GM12878 (cell line): ENCODE data around the gene CALD1. TPM values are rescaled to one million over a fixed set of nuclear protein-coding genes. Genes with fewer than 3 reads are reported as not detected.
A peak's percentile ranks its signal among the peaks of the same experiment; 100 is the strongest.

Experiments used
- CHD2 ChIP-seq: IDR thresholded peaks from 2 replicates; pipeline ENCODE4 v1.6.1; 2011; ENCODE audit warnings: low read depth, low read length, improper control_type of control experiment, borderline replicate concordance
- DPF2 ChIP-seq: fragments of 450-650 bp; IDR thresholded peaks from 2 replicates; pipeline ENCODE4 v1.6.1; 2017; ENCODE audit warnings: mild to moderate bottlenecking
- ESRRA ChIP-seq: IDR thresholded peaks from 2 replicates; pipeline ENCODE4 v1.6.1; 2012; ENCODE audit warnings: mild to moderate bottlenecking, low read length, improper control_type of control experiment
- FOXK2 ChIP-seq: fragments of 450-650 bp; IDR thresholded peaks from 2 replicates; pipeline ENCODE4 v1.6.1; 2017; ENCODE audit warnings: mild to moderate bottlenecking, moderate library complexity
- HDGF ChIP-seq: fragments of 450-650 bp; IDR thresholded peaks from 2 replicates; pipeline ENCODE4 v1.6.1; 2016; ENCODE audit warnings: antibody characterized with exemption
- MTA3 ChIP-seq: IDR thresholded peaks from 2 replicates; pipeline ENCODE4 v1.6.1; 2012; ENCODE audit warnings: low read length, inconsistent platforms, borderline replicate concordance
- PAX5 ChIP-seq: IDR thresholded peaks from 2 replicates; pipeline ENCODE4 v1.6.1; 2011; ENCODE audit warnings: low read depth, low read length, borderline replicate concordance
- PAX8 ChIP-seq: fragments of 450-650 bp; IDR thresholded peaks from 2 replicates; pipeline ENCODE4 v1.6.1; 2017; ENCODE audit warnings: mild to moderate bottlenecking, moderate library complexity
- SREBF1 ChIP-seq: IDR thresholded peaks from 2 replicates; pipeline ENCODE4 v1.6.1; 2012; ENCODE audit warnings: mild to moderate bottlenecking, low read length
- SUPT20H ChIP-seq: IDR thresholded peaks from 2 replicates; pipeline ENCODE4 v1.6.1; 2011; ENCODE audit warnings: low read depth, mild to moderate bottlenecking, low read length, moderate library complexity, borderline replicate concordance; ENCODE audit not compliant: control insufficient read depth
- TAF1 ChIP-seq: IDR thresholded peaks from 2 replicates; pipeline ENCODE4 v1.6.1; 2011; ENCODE audit warnings: mild to moderate bottlenecking, low read depth, low read length, borderline replicate concordance
- ZZZ3 ChIP-seq: IDR thresholded peaks from 2 replicates; pipeline ENCODE4 v1.6.1; 2011; ENCODE audit warnings: low read depth; ENCODE audit not compliant: control insufficient read depth, insufficient read length
- polyA plus RNA-seq, 11 experiments: library from polyadenylated mRNA; depleted of rRNA in 4 of 11; unstranded in 6 of 11; stranded (reverse) in 5 of 11; fragments of >200 nt; fragmentation: Nextera tagmentation in 4 of 11; fragmentation: Illumina TruSeq in 1 of 11; extraction: Ambion mirVana in 4 of 11; extraction: Trizol in 1 of 11; gene quantifications; 1 replicate in 1 of 11; 2 replicates in 10 of 11; pipeline versions ENCODE4 v1.2.1 to v1.2.3, GENCODE V29; 2011 to 2016; ENCODE audit warnings: inconsistent platforms in 2 of 11, missing spikeins in 2 of 11, low read depth in 1 of 11
- total RNA-seq, 4 experiments: library from RNA; depleted of rRNA in 3 of 4; stranded (reverse); fragments of >200 nt in 3 of 4; fragmentation: Illumina TruSeq in 1 of 4; extraction: Trizol in 1 of 4; gene quantifications; 2 replicates each; pipeline versions ENCODE4 v1.2.1 to v1.2.3, GENCODE V29; 2013 to 2021
- TF ChIP-seq, protein P1 (sequence below): fragments of 150-350 bp; IDR thresholded peaks from 2 replicates; pipeline ENCODE4 v1.6.1; 2016; ENCODE audit warnings: low read depth, low read length
- TF ChIP-seq, protein P2 (sequence below): IDR thresholded peaks from 2 replicates; pipeline ENCODE4 v1.6.1; 2011; ENCODE audit warnings: borderline replicate concordance, low read depth, mild to moderate bottlenecking, moderate library complexity, mixed read lengths, low read length; ENCODE audit not compliant: insufficient read depth; ENCODE audit errors: extremely low read length
- TF ChIP-seq, protein P3 (sequence below): IDR thresholded peaks from 2 replicates; pipeline ENCODE4 v1.6.1; 2012; ENCODE audit warnings: low read length, inconsistent platforms
- TF ChIP-seq, protein P4 (sequence below): fragments of 450-650 bp; IDR thresholded peaks from 2 replicates; pipeline ENCODE4 v1.6.1; 2018; ENCODE audit warnings: mild to moderate bottlenecking, low read depth, moderate library complexity; ENCODE audit not compliant: partially characterized antibody
- TF ChIP-seq, protein P5 (sequence below): fragments of 450-650 bp; formaldehyde crosslinking; IDR thresholded peaks from 2 replicates; pipeline ENCODE4 v1.4.0; 2020; ENCODE audit warnings: mild to moderate bottlenecking, moderate library complexity

The CALD1 gene
- total and polyA plus RNA-seq, 10 of the 15 experiments (the other 5 are each of a cell fraction or from before 2014, with no cell fraction given): 0.03 to 1.3 (median 0.22) TPM

DNA sequence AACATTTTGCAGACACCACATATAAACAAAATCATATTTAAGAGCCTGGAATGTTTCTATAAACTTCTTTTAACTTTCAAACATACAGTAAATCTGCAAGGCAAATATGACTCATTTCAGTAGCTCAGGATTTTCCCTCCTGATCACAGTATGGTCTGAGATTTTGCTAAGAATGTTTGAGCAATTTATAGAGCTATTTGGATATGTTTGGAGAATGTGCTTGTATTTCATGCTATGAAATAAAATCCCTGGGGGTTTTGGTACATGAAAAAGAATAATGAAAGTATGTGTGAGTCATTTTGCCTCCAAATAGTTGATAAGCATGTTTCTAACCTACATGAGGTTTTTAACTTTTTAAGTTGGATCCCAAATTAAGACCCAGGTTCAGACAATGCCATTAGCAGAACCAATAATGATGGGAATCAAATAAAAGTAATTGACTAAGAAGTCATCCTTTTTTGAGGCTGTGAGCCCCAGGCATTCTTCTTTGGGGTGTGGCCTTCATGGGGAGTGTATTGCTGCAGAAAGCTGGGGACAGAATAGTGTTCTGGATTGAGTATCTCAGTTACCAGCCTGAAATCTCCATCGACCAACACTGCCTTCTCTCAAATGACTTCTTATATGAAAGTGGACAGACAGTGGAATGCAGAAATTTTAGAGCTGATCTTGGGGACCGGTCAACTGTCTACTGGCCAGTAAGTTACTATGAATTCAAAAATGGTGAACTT lies 140.8 kb downstream of the CALD1 start (continued):
- TF ChIP-seq, protein P1, sequence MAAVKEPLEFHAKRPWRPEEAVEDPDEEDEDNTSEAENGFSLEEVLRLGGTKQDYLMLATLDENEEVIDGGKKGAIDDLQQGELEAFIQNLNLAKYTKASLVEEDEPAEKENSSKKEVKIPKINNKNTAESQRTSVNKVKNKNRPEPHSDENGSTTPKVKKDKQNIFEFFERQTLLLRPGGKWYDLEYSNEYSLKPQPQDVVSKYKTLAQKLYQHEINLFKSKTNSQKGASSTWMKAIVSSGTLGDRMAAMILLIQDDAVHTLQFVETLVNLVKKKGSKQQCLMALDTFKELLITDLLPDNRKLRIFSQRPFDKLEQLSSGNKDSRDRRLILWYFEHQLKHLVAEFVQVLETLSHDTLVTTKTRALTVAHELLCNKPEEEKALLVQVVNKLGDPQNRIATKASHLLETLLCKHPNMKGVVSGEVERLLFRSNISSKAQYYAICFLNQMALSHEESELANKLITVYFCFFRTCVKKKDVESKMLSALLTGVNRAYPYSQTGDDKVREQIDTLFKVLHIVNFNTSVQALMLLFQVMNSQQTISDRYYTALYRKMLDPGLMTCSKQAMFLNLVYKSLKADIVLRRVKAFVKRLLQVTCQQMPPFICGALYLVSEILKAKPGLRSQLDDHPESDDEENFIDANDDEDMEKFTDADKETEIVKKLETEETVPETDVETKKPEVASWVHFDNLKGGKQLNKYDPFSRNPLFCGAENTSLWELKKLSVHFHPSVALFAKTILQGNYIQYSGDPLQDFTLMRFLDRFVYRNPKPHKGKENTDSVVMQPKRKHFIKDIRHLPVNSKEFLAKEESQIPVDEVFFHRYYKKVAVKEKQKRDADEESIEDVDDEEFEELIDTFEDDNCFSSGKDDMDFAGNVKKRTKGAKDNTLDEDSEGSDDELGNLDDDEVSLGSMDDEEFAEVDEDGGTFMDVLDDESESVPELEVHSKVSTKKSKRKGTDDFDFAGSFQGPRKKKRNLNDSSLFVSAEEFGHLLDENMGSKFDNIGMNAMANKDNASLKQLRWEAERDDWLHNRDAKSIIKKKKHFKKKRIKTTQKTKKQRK: no peak
- TF ChIP-seq CHD2: no peak
- TF ChIP-seq, protein P2, sequence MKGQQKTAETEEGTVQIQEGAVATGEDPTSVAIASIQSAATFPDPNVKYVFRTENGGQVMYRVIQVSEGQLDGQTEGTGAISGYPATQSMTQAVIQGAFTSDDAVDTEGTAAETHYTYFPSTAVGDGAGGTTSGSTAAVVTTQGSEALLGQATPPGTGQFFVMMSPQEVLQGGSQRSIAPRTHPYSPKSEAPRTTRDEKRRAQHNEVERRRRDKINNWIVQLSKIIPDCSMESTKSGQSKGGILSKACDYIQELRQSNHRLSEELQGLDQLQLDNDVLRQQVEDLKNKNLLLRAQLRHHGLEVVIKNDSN: no peak
- TF ChIP-seq, protein P3, sequence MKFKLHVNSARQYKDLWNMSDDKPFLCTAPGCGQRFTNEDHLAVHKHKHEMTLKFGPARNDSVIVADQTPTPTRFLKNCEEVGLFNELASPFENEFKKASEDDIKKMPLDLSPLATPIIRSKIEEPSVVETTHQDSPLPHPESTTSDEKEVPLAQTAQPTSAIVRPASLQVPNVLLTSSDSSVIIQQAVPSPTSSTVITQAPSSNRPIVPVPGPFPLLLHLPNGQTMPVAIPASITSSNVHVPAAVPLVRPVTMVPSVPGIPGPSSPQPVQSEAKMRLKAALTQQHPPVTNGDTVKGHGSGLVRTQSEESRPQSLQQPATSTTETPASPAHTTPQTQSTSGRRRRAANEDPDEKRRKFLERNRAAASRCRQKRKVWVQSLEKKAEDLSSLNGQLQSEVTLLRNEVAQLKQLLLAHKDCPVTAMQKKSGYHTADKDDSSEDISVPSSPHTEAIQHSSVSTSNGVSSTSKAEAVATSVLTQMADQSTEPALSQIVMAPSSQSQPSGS: 0 out of 2 replicates have a peak, but pooled peaks have one; percentile 41
- TF ChIP-seq, protein P4, sequence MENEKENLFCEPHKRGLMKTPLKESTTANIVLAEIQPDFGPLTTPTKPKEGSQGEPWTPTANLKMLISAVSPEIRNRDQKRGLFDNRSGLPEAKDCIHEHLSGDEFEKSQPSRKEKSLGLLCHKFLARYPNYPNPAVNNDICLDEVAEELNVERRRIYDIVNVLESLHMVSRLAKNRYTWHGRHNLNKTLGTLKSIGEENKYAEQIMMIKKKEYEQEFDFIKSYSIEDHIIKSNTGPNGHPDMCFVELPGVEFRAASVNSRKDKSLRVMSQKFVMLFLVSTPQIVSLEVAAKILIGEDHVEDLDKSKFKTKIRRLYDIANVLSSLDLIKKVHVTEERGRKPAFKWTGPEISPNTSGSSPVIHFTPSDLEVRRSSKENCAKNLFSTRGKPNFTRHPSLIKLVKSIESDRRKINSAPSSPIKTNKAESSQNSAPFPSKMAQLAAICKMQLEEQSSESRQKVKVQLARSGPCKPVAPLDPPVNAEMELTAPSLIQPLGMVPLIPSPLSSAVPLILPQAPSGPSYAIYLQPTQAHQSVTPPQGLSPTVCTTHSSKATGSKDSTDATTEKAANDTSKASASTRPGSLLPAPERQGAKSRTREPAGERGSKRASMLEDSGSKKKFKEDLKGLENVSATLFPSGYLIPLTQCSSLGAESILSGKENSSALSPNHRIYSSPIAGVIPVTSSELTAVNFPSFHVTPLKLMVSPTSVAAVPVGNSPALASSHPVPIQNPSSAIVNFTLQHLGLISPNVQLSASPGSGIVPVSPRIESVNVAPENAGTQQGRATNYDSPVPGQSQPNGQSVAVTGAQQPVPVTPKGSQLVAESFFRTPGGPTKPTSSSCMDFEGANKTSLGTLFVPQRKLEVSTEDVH: no peak
- TF ChIP-seq DPF2: peak; percentile 57; the same call in 1 of the 2 replicates
- TF ChIP-seq ESRRA: no peak
- TF ChIP-seq, protein P5, sequence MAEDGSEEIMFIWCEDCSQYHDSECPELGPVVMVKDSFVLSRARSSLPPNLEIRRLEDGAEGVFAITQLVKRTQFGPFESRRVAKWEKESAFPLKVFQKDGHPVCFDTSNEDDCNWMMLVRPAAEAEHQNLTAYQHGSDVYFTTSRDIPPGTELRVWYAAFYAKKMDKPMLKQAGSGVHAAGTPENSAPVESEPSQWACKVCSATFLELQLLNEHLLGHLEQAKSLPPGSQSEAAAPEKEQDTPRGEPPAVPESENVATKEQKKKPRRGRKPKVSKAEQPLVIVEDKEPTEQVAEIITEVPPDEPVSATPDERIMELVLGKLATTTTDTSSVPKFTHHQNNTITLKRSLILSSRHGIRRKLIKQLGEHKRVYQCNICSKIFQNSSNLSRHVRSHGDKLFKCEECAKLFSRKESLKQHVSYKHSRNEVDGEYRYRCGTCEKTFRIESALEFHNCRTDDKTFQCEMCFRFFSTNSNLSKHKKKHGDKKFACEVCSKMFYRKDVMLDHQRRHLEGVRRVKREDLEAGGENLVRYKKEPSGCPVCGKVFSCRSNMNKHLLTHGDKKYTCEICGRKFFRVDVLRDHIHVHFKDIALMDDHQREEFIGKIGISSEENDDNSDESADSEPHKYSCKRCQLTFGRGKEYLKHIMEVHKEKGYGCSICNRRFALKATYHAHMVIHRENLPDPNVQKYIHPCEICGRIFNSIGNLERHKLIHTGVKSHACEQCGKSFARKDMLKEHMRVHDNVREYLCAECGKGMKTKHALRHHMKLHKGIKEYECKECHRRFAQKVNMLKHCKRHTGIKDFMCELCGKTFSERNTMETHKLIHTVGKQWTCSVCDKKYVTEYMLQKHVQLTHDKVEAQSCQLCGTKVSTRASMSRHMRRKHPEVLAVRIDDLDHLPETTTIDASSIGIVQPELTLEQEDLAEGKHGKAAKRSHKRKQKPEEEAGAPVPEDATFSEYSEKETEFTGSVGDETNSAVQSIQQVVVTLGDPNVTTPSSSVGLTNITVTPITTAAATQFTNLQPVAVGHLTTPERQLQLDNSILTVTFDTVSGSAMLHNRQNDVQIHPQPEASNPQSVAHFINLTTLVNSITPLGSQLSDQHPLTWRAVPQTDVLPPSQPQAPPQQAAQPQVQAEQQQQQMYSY (CRISPR knock-in tag): no peak
- no peak for TF ChIP-seq SREBF1
- TF ChIP-seq ZZZ3: no peak
- 0 out of 2 replicates have a peak, but pooled peaks have one; percentile 14 for TF ChIP-seq PAX5
- TF ChIP-seq HDGF: no peak
- TF ChIP-seq SUPT20H: no peak
- no peak for TF ChIP-seq MTA3
- no peak for TF ChIP-seq TAF1
- TF ChIP-seq PAX8: no peak
- TF ChIP-seq FOXK2: no peak
